Epithelial cell of umbilical artery (primary cell): ENCODE results near the gene TLCD5. TPM values are rescaled to one million over a fixed set of nuclear protein-coding genes. Genes with fewer than 3 reads are reported as not detected.

ENCODE experiments used
- total RNA-seq: library from RNA; depleted of rRNA; stranded (reverse); fragments of >200 nt; gene quantifications from 2 replicates; pipeline ENCODE4 v1.2.3, GENCODE V29; 2014

The TLCD5 gene
- total RNA-seq, result 5.5 and 9.3 TPM in 2 replicates

DNA sequence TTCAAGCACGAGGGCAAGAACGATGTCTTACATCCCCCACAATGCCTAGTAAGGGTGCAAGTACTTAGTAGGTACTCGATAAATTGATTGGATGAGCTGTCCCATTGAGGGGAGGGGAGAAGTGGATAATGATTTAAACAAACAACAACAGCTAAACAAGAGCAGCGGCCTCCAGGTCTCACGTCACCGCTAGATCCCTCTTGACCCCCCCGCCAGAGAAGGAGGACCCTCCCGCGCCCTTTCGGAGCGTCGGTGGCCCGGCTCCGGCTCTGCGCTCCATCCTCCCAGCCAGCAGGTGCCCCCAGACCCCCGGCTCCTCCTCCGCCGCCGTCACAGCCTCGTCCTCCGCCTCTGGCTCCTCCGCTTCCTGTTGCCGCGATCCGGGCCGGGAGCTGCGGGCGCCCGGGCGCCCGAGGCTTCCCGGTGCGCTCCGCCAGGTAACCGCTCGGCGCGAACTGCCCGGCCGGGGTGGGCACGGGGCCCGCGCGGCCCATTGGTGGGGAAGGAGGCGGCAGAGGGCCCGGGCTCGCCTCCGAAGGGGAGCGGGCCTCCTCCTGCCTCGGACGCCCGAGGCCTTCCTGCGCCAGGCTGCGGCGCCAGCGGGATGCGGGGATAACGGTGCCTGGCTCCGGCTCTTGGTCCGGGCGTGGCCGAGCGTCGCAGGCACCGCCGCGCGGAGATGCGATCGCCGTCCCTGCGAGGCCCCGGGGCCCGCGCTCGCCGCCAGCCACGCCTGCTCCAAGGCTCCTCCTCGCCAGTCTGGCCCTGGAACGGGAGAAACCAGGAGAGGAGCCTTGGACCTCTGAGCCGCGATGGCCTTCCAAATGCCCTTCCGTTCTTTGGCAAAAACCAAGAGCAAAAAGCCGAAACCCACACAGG is at the start of gene TLCD5:
Gene TLCD5 (plus strand): TSS at position 368 of the 879 bp plus-strand sequence. CDS start 2,143 bp downstream, outside the sequence.

DNA sequence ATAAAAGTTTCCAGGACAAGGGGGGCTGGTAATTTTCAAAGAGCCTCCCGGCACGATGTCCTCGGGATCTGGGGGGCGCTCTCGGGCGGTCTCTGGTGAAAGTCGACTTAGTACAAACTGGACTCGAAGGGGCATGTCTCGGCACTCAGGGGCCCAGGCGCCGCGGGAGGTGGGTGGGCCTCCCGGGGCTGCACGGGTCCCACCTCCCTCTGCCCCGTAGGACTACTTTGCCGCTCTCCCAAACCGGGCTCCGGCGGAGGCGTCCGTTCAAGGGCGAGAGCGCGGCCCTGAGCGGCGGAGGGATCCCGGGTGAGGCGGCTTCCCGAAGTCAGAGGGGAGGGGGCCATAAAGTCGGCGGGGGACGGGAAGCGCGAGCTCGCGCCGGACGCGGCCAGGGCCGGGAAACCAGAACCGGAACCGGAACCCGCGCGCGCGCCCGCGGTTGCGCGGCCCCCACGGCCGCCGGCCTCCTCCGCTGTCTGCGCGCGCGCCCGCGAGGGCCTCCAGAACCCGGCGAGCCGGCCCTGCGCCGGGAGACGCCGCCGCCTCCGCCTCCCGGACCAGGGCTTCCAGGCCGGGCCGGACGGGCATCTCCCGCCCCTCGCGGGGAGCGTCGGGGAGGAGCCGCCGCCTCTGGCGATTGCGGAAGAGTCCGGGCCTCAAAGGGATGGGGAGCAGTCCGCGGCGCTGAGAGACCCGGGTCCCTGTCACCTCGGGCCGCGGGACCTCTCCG is 11.0 kb downstream of the TLCD5 start, which contains the start of gene ARHGEF12:
Gene ARHGEF12 (plus strand): TSS at position 506 of the 733 bp plus-strand sequence. CDS start 831 bp downstream, outside the sequence.

Other genes with a start within 250 kb of the TLCD5 start
- not detected in 2 replicates for gene TRIM29, start 187.2 kb upstream of the TLCD5 start, total RNA-seq
- gene OAF, start 114.3 kb upstream of the TLCD5 start, total RNA-seq, result 10.4 and 15.2 TPM in 2 replicates
- not detected in 2 replicates for gene POU2F3, start 85.2 kb upstream of the TLCD5 start, total RNA-seq
- 93.2 and 116 TPM in 2 replicates for gene ARHGEF12, start 11.1 kb downstream of the TLCD5 start, total RNA-seq
- gene GRIK4, start 186.4 kb downstream of the TLCD5 start, total RNA-seq, result 0.32 TPM in 1 of 2 replicates, not detected in the other